Sigmoid colon (tissue), 7 donors: ENCODE measurements around the gene GMDS. TPM values are rescaled to one million over a fixed set of nuclear protein-coding genes. Genes with fewer than 3 reads are reported as not detected.

Experiments
- DNase-seq: peaks from one replicate; pipeline ENCODE4 v3.0.0-alpha.2; 2019
- H3K27ac ChIP-seq, 4 donors: fragments of 200-600 bp; sonication (generic); one replicate each; pipeline ENCODE4 v1.5.1; 2016 to 2019; ENCODE audit warnings: mild to moderate bottlenecking in 1 of 4
- H3K27me3 ChIP-seq, 3 donors: fragments of 200-600 bp; sonication (generic); one replicate each; pipeline ENCODE4 v1.5.1; 2019; ENCODE audit warnings: mild to moderate bottlenecking in 1 of 3
- H3K36me3 ChIP-seq, 4 donors: fragments of 200-600 bp; sonication (generic); one replicate each; pipeline ENCODE4 v1.5.1; 2016 to 2019
- H3K4me1 ChIP-seq, 4 donors: fragments of 200-600 bp; sonication (generic); one replicate each; pipeline ENCODE4 v1.5.1; 2017 to 2019
- H3K4me3 ChIP-seq, 4 donors: fragments of 200-600 bp; sonication (generic); one replicate each; pipeline ENCODE4 v1.5.1; 2017 to 2019; ENCODE audit warnings: mild to moderate bottlenecking in 2 of 4, moderate library complexity in 1 of 4
- H3K9me3 ChIP-seq, 4 donors: fragments of 200-600 bp in 3 of 4; sonication (generic) in 3 of 4; one replicate each; pipeline versions ENCODE4 v1.5.1 to v1.6.1; 2013 to 2019
- CTCF ChIP-seq, 4 experiments: fragments of 450-650 bp in 3 of 4; fragments of 200-600 bp in 1 of 4; IDR thresholded peaks; one replicate each; pipeline ENCODE4 v1.5.1; 2016 to 2019; ENCODE audit warnings: antibody characterized with exemption in 4 of 4, mild to moderate bottlenecking in 3 of 4, moderate library complexity in 2 of 4
- EP300 ChIP-seq, 4 donors: sonication (generic); formaldehyde crosslinking; IDR thresholded peaks; one replicate each; pipeline ENCODE4 v1.6.1; 2017; ENCODE audit warnings: antibody characterized with exemption in 4 of 4
- POLR2A ChIP-seq, 2 donors: fragments of 450-650 bp; IDR thresholded peaks; one replicate each; pipeline ENCODE4 v1.6.1; 2016; ENCODE audit warnings: antibody characterized with exemption in 2 of 2, mild to moderate bottlenecking in 2 of 2, moderate library complexity in 2 of 2
- POLR2AphosphoS5 ChIP-seq, 4 donors: sonication (generic); formaldehyde crosslinking; IDR thresholded peaks; one replicate each; pipeline ENCODE4 v1.6.1; 2017; ENCODE audit warnings: antibody characterized with exemption in 4 of 4
- WGBS, 2 donors: extraction: QIAGEN DNeasy Blood & Tissue Kit; methylation state at CpG; one replicate each; pipeline ENCODE4 v1.1.7; 2013; 5-methylcytosine and 5-hydroxymethylcytosine counted together
- intact Hi-C: fragments of 100-400 bp; cut with DNase I; formaldehyde crosslinking; loops from one replicate; pipeline ENCODE4 v1.15.1; 2023
- polyA plus RNA-seq, 3 donors: library from polyadenylated mRNA; stranded (reverse); fragments of 200-250 nt; gene quantifications; one replicate each; pipeline ENCODE4 v1.2.3, GENCODE V29; 2013
- total RNA-seq, 4 donors: library from RNA; depleted of rRNA; stranded (reverse); fragments of >200 nt; gene quantifications; one replicate each; pipeline ENCODE4 v1.1.0, GENCODE V29; 2016
- donor health status: healthy with polysubstance abuse.
- donor health status: Bipolar disorder and iron deficiency.
- donor health status: healthy.

Gene GMDS
- total and polyA plus RNA-seq, 7 donors, result 3.1 to 173 (median 9.4) TPM

DNA sequence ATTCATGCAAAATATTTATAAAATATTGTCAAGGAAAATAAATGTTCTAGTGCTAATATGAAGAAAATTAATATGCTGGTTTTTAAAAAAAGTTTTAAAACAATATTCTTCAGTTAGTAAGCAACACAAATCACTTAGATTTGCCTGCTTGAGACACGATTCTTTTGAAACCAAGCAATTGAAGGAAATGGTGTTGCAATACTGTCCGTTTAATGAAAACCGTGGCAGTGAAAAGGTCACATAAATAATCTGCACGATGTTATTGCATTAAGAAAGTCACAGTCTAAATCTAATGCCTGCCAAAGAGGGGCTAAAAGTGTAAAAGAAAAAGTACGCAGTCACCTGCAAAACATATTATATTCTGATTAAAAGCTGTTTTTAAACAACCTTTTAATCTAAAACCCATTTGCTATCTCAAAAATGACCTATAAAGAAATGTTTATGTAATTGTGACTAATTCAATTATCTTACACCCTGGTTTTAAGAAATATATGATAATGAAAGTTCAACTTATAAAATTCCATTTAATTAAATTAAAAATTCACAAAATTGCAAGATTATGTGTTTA is 143.0 kb downstream of the GMDS start:
- intact Hi-C loops, result no loop called here
- no peak overlapping the region for H3K4me3 ChIP-seq
- DNase-seq, result no peak
- TF ChIP-seq POLR2A (IDR thresholded peaks at IDR 0.05), result no peak
- TF ChIP-seq POLR2AphosphoS5 (IDR thresholded peaks at IDR 0.05), result no peak
- TF ChIP-seq EP300 (IDR thresholded peaks at IDR 0.05), result no peak
- TF ChIP-seq CTCF (IDR thresholded peaks at IDR 0.05), result no peak
- peak overlapping the region in 1 of 4 donors; percentile 22 for H3K27ac ChIP-seq
- H3K27me3 ChIP-seq, result no peaks in the 10 kb centered on the region
- H3K4me1 ChIP-seq, result no peaks in the 10 kb centered on the region
- WGBS, 2 donors, result 78 to 82% methylated on average over 5 of the region's 5 CpGs
- no peaks in the 10 kb centered on the region for H3K36me3 ChIP-seq
- H3K9me3 ChIP-seq, result no peaks in the 10 kb centered on the region

DNA sequence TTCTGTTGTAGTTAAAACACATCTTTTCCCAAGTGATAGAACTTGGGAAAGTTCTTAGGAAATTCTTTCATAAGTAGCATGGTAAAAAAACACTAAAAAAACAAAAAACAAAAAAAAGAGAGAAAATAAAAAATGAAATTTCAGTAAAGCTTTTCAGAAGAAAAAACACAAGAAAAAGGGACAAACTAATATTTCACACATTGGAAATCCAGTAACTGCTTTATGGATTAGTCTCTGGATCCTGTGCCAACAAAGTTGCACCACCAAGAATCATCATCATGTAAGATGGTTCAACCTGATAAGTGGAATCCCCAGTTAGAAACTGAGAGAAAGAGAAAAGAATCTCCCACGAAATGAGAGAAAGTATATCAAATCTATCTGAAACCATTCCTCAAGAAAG is 144.2 kb downstream of the GMDS start:
- TF ChIP-seq CTCF (IDR thresholded peaks at IDR 0.05), result no peak
- DNase-seq, result no peak
- Histone ChIP-seq H3K27ac (no peak overlapping the region), H3K36me3 (no peaks in the 10 kb centered on the region), H3K4me1 (no peaks in the 10 kb centered on the region), H3K27me3 (no peaks in the 10 kb centered on the region), H3K9me3 (no peaks in the 10 kb centered on the region), H3K4me3 (no peak overlapping the region)
- intact Hi-C loops, result no loop called here
- WGBS, 2 donors, result 91 to 96% methylated on average over 1 of the region's 1 CpG

DNA sequence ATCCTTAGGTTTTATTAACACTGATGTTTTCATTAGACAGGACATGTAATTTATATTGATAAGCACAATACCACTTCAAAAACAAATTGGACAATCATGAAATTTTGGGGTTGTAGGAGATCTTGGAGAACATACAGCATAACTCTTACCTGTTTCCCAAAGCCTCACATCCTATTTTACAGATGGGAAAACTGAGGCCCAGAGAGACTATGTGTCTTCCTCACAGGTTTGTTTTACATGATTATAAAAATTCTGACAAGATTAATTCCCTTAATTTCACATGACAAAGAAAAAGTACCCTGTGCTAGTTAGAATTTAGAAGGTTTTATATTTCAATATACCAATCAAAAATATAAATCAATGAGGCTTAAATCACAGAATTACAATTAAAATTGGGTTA is 145.5 kb downstream of the GMDS start:
- TF ChIP-seq POLR2AphosphoS5 (IDR thresholded peaks at IDR 0.05), result no peak
- no peak for TF ChIP-seq POLR2A (IDR thresholded peaks at IDR 0.05)
- TF ChIP-seq CTCF (IDR thresholded peaks at IDR 0.05), result no peak
- no peak for TF ChIP-seq EP300 (IDR thresholded peaks at IDR 0.05)
- H3K27ac ChIP-seq, result no peak overlapping the region
- no peak for DNase-seq
- no peaks in the 10 kb centered on the region for H3K9me3 ChIP-seq
- H3K4me3 ChIP-seq, result no peak overlapping the region
- H3K4me1 ChIP-seq, result no peaks in the 10 kb centered on the region
- H3K36me3 ChIP-seq, result no peaks in the 10 kb centered on the region
- H3K27me3 ChIP-seq, result no peaks in the 10 kb centered on the region
- intact Hi-C loops, result no loop called here

DNA sequence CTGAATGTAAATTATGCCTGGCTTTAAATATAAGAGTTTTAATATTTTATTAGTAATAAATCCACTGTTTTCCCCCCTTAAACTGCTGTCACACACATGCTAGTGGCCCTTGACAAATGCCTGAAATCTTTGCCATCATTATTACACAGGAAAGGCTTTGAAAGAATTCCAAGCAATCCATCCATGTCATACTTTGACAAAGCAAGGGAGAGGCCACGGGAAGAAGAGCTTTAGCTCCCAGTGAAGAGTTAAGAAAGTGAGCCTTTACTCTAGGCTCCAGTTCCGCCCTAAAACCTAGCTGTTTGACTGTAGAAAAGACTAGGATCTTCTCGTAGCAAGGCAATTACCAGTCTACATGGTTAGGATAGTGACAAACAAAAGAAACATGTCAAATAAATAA is 147.9 kb downstream of the GMDS start:
- Histone ChIP-seq H3K4me3 (no peak overlapping the region), H3K27ac (no peak overlapping the region), H3K9me3 (no peaks in the 10 kb centered on the region), H3K4me1 (no peaks in the 10 kb centered on the region), H3K36me3 (no peaks in the 10 kb centered on the region), H3K27me3 (no peaks in the 10 kb centered on the region)
- TF ChIP-seq POLR2AphosphoS5 (IDR thresholded peaks at IDR 0.05) (no peak), EP300 (IDR thresholded peaks at IDR 0.05) (no peak), CTCF (IDR thresholded peaks at IDR 0.05) (no peak), POLR2A (IDR thresholded peaks at IDR 0.05) (no peak)
- no peak for DNase-seq
- intact Hi-C loops, result no loop called here
- WGBS, 2 donors, result 91 to 94% methylated on average over 3 of the region's 3 CpGs

- H3K27ac ChIP-seq, result no peak overlapping the region
- H3K9me3 ChIP-seq, result no peaks in the 10 kb centered on the region
- H3K27me3 ChIP-seq, result no peaks in the 10 kb centered on the region
- intact Hi-C loops, result no loop called here
- H3K4me1 ChIP-seq, result no peaks in the 10 kb centered on the region
- H3K36me3 ChIP-seq, result no peaks in the 10 kb centered on the region
- TF ChIP-seq POLR2AphosphoS5 (IDR thresholded peaks at IDR 0.05), result no peak
- no peak for TF ChIP-seq POLR2A (IDR thresholded peaks at IDR 0.05)
- no peak overlapping the region for H3K4me3 ChIP-seq
- no peak for DNase-seq
- 88 to 97% methylated on average over 2 of the region's 2 CpGs for WGBS, 2 donors
Observed at GRCh38 chr6:2094642-2095041, 150.8 kb downstream of the GMDS start.
